RWPE2 (cell line): ENCODE results near the gene ITGA11.

Source experiments
- ATAC-seq: fragments of 200-7000 bp; cut with Tn5 transposase; 3 replicates; pipeline ENCODE4 v1.9.1; 2021; ENCODE audit warnings: low read depth
- DNase-seq: peaks from one replicate; pipeline ENCODE4 v3.0.0-alpha.2; 2020; ENCODE audit warnings: low spot score
- H3K27ac ChIP-seq: fragments of 450-650 bp; 2 replicates; pipeline ENCODE4 v1.5.1; 2017; ENCODE audit warnings: mild to moderate bottlenecking; ENCODE audit not compliant: poor library complexity, severe bottlenecking
- H3K27me3 ChIP-seq: fragments of 250-450 bp; sonication (Bioruptor Pico); 2 replicates; pipeline ENCODE4 v1.5.1; 2021; ENCODE audit warnings: mild to moderate bottlenecking, moderate library complexity; ENCODE audit not compliant: insufficient read depth, poor library complexity, severe bottlenecking
- H3K36me3 ChIP-seq: fragments of 250-450 bp; sonication (Bioruptor Pico); 2 replicates; pipeline ENCODE4 v1.5.1; 2020; ENCODE audit warnings: low read depth, mild to moderate bottlenecking, moderate library complexity
- H3K4me1 ChIP-seq: fragments of 250-450 bp; sonication (Bioruptor Pico); 2 replicates; pipeline ENCODE4 v1.5.1; 2021; ENCODE audit warnings: mild to moderate bottlenecking, moderate library complexity; ENCODE audit not compliant: insufficient read depth, poor library complexity, severe bottlenecking
- H3K4me3 ChIP-seq: fragments of 250-450 bp; sonication (Bioruptor Pico); 2 replicates; pipeline ENCODE4 v1.5.1; 2021; ENCODE audit warnings: mild to moderate bottlenecking, moderate library complexity; ENCODE audit not compliant: severe bottlenecking
- H3K9me3 ChIP-seq: fragments of 250-450 bp; sonication (Bioruptor Pico); 2 replicates; pipeline ENCODE4 v1.5.1; 2021; ENCODE audit warnings: mild to moderate bottlenecking, moderate library complexity; ENCODE audit not compliant: severe bottlenecking
- TF ChIP-seq, protein P1 (sequence below): fragments of 450-650 bp; IDR thresholded peaks from one replicate; pipeline ENCODE4 v1.5.1; 2017; ENCODE audit warnings: mild to moderate bottlenecking, moderate library complexity; ENCODE audit not compliant: poor library complexity, severe bottlenecking

The ITGA11 gene

DNA sequence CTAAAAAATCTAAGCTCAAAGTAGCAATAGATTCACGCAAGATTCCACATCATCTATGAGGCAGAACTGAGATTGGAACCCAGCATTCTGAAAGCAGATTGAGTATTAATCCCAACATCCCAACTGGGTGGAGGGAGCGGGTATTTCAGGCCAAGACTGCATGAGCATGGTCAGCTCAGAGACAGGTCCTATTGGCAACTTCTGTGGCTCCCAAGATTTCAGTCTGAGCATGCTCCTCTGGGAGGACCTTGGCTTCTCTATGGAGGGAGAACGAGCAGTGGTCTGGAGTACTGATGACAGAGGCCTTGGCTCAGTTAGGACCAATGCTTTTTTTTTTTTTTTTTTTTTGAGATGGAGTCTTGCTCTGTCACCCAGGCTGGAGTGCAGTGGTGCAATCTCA is 4.0 kb upstream of the ITGA11 start:
- no peak overlapping the region for H3K27ac ChIP-seq
- no peaks in the 10 kb centered on the region for H3K36me3 ChIP-seq
- peaks cover 57% of the 10 kb centered on the region for H3K27me3 ChIP-seq
- H3K9me3 ChIP-seq: no peaks in the 10 kb centered on the region
- no peak for ATAC-seq
- H3K4me3 ChIP-seq: no peak overlapping the region
- H3K4me1 ChIP-seq: no peaks in the 10 kb centered on the region
- TF ChIP-seq, protein P1, sequence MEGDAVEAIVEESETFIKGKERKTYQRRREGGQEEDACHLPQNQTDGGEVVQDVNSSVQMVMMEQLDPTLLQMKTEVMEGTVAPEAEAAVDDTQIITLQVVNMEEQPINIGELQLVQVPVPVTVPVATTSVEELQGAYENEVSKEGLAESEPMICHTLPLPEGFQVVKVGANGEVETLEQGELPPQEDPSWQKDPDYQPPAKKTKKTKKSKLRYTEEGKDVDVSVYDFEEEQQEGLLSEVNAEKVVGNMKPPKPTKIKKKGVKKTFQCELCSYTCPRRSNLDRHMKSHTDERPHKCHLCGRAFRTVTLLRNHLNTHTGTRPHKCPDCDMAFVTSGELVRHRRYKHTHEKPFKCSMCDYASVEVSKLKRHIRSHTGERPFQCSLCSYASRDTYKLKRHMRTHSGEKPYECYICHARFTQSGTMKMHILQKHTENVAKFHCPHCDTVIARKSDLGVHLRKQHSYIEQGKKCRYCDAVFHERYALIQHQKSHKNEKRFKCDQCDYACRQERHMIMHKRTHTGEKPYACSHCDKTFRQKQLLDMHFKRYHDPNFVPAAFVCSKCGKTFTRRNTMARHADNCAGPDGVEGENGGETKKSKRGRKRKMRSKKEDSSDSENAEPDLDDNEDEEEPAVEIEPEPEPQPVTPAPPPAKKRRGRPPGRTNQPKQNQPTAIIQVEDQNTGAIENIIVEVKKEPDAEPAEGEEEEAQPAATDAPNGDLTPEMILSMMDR: no peak
- peak; percentile 23 for DNase-seq

- no peaks in the 10 kb centered on the region for H3K4me1 ChIP-seq
- H3K36me3 ChIP-seq: no peaks in the 10 kb centered on the region
- H3K27ac ChIP-seq: no peak overlapping the region
- H3K27me3 ChIP-seq: peaks cover 68% of the 10 kb centered on the region
- TF ChIP-seq, protein P1: no peak
- ATAC-seq (no peak), DNase-seq (peak; percentile 44)
- H3K9me3 ChIP-seq: no peaks in the 10 kb centered on the region
- no peak overlapping the region for H3K4me3 ChIP-seq
These were observed 2.1 kb upstream of the ITGA11 start for GRCh38 chr15:68434021-68434420.

DNA sequence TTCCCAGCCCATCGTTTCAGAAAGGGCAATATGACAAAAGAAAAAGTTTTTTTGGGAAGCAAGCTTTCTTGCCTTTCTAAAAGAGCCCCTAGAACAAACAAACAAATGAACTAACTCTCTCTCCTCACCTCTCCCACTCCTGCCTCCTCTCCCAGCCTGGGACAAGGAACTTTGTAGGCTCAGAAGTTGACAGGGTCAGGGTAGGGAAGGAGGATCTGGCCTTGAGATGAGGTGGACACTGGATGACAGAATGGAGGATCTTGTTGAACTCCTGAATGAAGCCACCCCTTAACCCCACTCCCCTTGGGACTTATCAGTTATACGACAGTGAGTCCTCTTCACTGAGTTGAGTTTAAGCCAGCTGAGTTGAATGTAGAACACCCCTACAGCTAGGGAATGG is 1.6 kb upstream of the ITGA11 start:
- DNase-seq: no peak
- H3K9me3 ChIP-seq: no peaks in the 10 kb centered on the region
- no peak overlapping the region for H3K27ac ChIP-seq
- H3K4me1 ChIP-seq: no peaks in the 10 kb centered on the region
- H3K36me3 ChIP-seq: no peaks in the 10 kb centered on the region
- ATAC-seq: no peak
- H3K4me3 ChIP-seq: no peak overlapping the region
- TF ChIP-seq, protein P1: no peak
- H3K27me3 ChIP-seq: peaks cover 67% of the 10 kb centered on the region

GRCh38 chr15:68432441-68433064 is 590 bp upstream of the ITGA11 start:
- no peak overlapping the region for H3K4me3 ChIP-seq
- TF ChIP-seq, protein P1: no peak

DNA sequence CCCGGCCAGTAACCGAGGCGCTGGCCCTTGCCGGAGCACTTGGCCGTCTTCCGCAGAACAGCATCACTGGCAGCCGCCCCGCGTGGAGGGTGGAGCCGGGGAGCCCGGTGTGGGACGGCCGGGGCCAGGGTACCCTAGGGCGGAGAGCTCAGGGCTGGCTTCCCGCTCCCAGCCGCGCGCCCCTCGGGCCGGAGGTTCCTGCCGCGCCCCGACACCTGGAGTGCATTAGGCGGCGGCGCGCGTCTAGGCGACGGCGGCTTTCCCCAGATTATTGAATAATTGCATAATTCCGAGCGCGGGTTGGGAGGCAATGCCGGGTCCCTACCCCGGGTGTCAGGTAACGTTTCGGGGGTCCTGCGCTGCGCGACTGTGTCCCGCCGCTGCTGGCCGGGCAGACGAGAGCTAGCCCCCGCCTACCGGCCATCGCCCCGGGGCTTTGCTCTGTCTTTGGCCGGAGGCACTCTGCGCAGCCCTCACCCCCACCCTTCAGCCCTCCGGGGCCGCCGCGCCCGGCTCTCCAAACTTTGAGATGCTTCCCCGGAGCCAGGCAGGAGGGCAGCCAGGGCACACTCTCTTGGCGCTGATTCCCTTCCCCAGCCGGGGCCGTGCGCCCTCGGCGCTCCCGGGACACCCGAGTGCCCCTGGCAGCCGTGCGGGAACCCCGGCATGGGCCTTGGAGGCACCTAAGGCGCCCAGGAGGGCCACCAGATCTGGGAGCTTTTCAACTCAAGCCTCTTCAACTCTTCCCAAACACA is 749 bp downstream of the ITGA11 start:
- Histone ChIP-seq H3K27me3 (peaks cover 61% of the 10 kb centered on the region), H3K27ac (no peak overlapping the region), H3K4me1 (no peaks in the 10 kb centered on the region), H3K36me3 (no peaks in the 10 kb centered on the region), H3K4me3 (peak overlapping the region; percentile 21), H3K9me3 (no peaks in the 10 kb centered on the region)
- DNase-seq: peak; percentile 65
- TF ChIP-seq, protein P1: no peak
- ATAC-seq: peak; percentile 25

More at GRCh38 chr15:68432441-68433064, 590 bp upstream of the ITGA11 start:
- H3K4me1 ChIP-seq: no peaks in the 10 kb centered on the region
- peak; percentile 35 for DNase-seq
- no peaks in the 10 kb centered on the region for H3K9me3 ChIP-seq
- H3K36me3 ChIP-seq: no peaks in the 10 kb centered on the region
- H3K27ac ChIP-seq: no peak overlapping the region
- peaks cover 63% of the 10 kb centered on the region for H3K27me3 ChIP-seq
- ATAC-seq: no peak
